ENCODE data around the gene SLC11A2.

SLC11A2 gene

GRCh38 chr12:50999093-50999492, 27.1 kb downstream of the SLC11A2 start:
- TF ChIP-seq, protein P1, sequence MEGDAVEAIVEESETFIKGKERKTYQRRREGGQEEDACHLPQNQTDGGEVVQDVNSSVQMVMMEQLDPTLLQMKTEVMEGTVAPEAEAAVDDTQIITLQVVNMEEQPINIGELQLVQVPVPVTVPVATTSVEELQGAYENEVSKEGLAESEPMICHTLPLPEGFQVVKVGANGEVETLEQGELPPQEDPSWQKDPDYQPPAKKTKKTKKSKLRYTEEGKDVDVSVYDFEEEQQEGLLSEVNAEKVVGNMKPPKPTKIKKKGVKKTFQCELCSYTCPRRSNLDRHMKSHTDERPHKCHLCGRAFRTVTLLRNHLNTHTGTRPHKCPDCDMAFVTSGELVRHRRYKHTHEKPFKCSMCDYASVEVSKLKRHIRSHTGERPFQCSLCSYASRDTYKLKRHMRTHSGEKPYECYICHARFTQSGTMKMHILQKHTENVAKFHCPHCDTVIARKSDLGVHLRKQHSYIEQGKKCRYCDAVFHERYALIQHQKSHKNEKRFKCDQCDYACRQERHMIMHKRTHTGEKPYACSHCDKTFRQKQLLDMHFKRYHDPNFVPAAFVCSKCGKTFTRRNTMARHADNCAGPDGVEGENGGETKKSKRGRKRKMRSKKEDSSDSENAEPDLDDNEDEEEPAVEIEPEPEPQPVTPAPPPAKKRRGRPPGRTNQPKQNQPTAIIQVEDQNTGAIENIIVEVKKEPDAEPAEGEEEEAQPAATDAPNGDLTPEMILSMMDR (IDR thresholded peaks at IDR 0.05; ENCODE audit: insufficient read depth, low read depth, low read length, missing control alignments) = no peak
- no peak for DNase-seq (ENCODE audit: low read depth)

DNA sequence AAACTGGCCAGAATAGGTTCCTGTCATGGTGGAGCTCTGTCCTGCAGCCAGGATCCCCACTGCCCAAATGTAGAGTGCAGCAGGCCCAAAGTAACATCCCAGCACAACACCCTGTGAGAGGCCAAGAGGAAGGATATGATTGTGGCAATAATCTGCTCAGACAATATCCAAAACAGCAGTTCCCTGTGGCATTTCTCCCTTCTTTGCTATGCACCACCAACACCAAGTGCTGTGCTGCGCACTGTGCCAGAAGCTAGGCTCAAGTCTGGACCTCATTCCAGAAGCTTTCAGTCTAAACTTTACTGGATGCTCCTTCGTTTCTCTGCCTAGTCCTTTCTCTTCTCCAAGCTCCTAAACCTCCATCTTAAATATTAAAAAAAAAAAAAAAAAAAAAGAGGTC, 33.4 kb downstream of the SLC11A2 start:
- no peak overlapping the region for H3K4me3 ChIP-seq (ENCODE audit: low read length)
- no peak for DNase-seq (ENCODE audit: low read depth)
- TF ChIP-seq, protein P1 (IDR thresholded peaks at IDR 0.05; ENCODE audit: insufficient read depth, low read depth, low read length, missing control alignments) = no peak

More at GRCh38 chr12:50999093-50999492, 27.1 kb downstream of the SLC11A2 start:
- no peak overlapping the region for H3K4me3 ChIP-seq (ENCODE audit: low read length)

- no peak for DNase-seq (ENCODE audit: low read depth)
- no peak overlapping the region for H3K4me3 ChIP-seq (ENCODE audit: low read length)
- TF ChIP-seq, protein P1 (IDR thresholded peaks at IDR 0.05; ENCODE audit: insufficient read depth, low read depth, low read length, missing control alignments) = no peak
Measured at GRCh38 chr12:50991291-50991690, 34.9 kb downstream of the SLC11A2 start.

- DNase-seq (ENCODE audit: low read depth) = no peak
- no peak overlapping the region for H3K4me3 ChIP-seq (ENCODE audit: low read length)
- TF ChIP-seq, protein P1 (IDR thresholded peaks at IDR 0.05; ENCODE audit: insufficient read depth, low read depth, low read length, missing control alignments) = no peak
Measured at GRCh38 chr12:50990791-50991190, 35.4 kb downstream of the SLC11A2 start.

GRCh38 chr12:50990147-50990727, 35.9 kb downstream of the SLC11A2 start:
- no peak overlapping the region for H3K4me3 ChIP-seq (ENCODE audit: low read length)
- TF ChIP-seq, protein P1 (IDR thresholded peaks at IDR 0.05; ENCODE audit: insufficient read depth, low read depth, low read length, missing control alignments) = no peak
- no peak for DNase-seq (ENCODE audit: low read depth)

DNA sequence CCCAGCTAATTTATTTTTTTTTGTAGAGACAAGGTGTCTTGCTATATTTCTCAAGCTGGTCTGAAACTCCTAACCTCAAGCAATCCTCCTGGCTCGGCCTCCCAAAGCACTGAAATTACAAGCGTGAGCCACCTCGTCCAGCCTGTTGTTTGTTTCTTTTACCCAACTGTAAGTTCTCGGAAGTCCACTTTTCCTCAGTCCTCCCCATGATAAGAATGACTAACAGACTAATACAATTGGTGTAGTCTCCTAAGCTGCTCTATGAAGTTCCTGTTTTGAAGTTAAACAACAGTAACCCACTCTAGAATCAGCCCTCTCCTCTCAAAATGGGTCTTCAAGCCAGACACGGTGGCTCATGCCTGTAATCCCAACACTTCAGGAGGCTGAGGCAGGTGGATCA, 37.3 kb downstream of the SLC11A2 start:
- no peak for DNase-seq (ENCODE audit: low read depth)

More for the DNA sequence above, 37.3 kb downstream of the SLC11A2 start:
- H3K4me3 ChIP-seq (ENCODE audit: low read length) = no peak overlapping the region
- TF ChIP-seq, protein P1 (IDR thresholded peaks at IDR 0.05; ENCODE audit: insufficient read depth, low read depth, low read length, missing control alignments) = no peak

Measured in epithelial cell of esophagus (primary cell).